Keratinocyte (primary cell): ENCODE data around the gene CHRDL2. TPM values are rescaled to one million over a fixed set of nuclear protein-coding genes. Genes with fewer than 3 reads are reported as not detected.

Source experiments
- DNase-seq: peaks from one replicate; pipeline ENCODE4 v3.0.0-alpha.2; 2011; ENCODE audit warnings: low read depth, missing footprints, low spot score
- FAIRE-seq: peaks from 2 replicates; lab custom pipeline; 2011; peaks lifted over from hg19 to GRCh38; lab: Jason Lieb, UNC
- H2AFZ ChIP-seq: 2 replicates; pipeline ENCODE4 v1.6.0; 2012; ENCODE audit warnings: low read length, control low read depth, inconsistent platforms; ENCODE audit not compliant: control insufficient read depth
- H3K27ac ChIP-seq: 2 replicates; pipeline ENCODE4 v1.5.1; 2011; ENCODE audit warnings: low read length; ENCODE audit not compliant: control insufficient read depth, insufficient read depth
- H3K27me3 ChIP-seq: 3 replicates; pipeline ENCODE4 v1.6.0; 2011; ENCODE audit warnings: low read length; ENCODE audit not compliant: control insufficient read depth, insufficient read depth; ENCODE audit errors: extremely low read depth
- H3K36me3 ChIP-seq, 2 experiments: 2 replicates in 1 of 2; 3 replicates in 1 of 2; pipeline ENCODE4 v1.5.1; 2011; ENCODE audit warnings: low read length in 2 of 2, mild to moderate bottlenecking in 1 of 2; ENCODE audit not compliant: control insufficient read depth in 2 of 2, insufficient read depth in 2 of 2; ENCODE audit errors: extremely low read depth in 1 of 2
- H3K4me1 ChIP-seq: 3 replicates; pipeline ENCODE4 v1.5.1; 2011; ENCODE audit warnings: low read length; ENCODE audit not compliant: control insufficient read depth, insufficient read depth; ENCODE audit errors: extremely low read depth
- H3K4me2 ChIP-seq: 3 replicates; pipeline ENCODE4 v1.6.0; 2011; ENCODE audit warnings: low read depth, low read length; ENCODE audit not compliant: control insufficient read depth, insufficient read depth; ENCODE audit errors: extremely low read depth
- H3K4me3 ChIP-seq, 3 experiments: fragments of 200-600 bp in 1 of 3; sonication (generic) in 1 of 3; 2 replicates in 2 of 3; 3 replicates in 1 of 3; pipeline ENCODE4 v1.5.1; 2011 to 2016; ENCODE audit warnings: low read length in 3 of 3, mild to moderate bottlenecking in 3 of 3, control low read depth in 2 of 3, inconsistent platforms in 1 of 3, low read depth in 1 of 3, mixed read lengths in 1 of 3, mixed run types in 1 of 3, moderate library complexity in 1 of 3; ENCODE audit not compliant: control insufficient read depth in 2 of 3, insufficient read depth in 2 of 3; ENCODE audit errors: extremely low read depth in 1 of 3
- H3K79me2 ChIP-seq: 2 replicates; pipeline ENCODE4 v1.6.0; 2012; ENCODE audit warnings: low read length; ENCODE audit not compliant: control insufficient read depth, insufficient read depth
- H3K9ac ChIP-seq: 3 replicates; pipeline ENCODE4 v1.6.0; 2011; ENCODE audit warnings: low read length; ENCODE audit not compliant: control insufficient read depth, insufficient read depth; ENCODE audit errors: extremely low read depth
- H3K9me1 ChIP-seq: 3 replicates; pipeline ENCODE4 v1.6.0; 2011; ENCODE audit warnings: low read length; ENCODE audit not compliant: control insufficient read depth, insufficient read depth; ENCODE audit errors: extremely low read depth
- H3K9me3 ChIP-seq: 2 replicates; pipeline ENCODE4 v1.5.1; 2012; ENCODE audit warnings: low read depth, low read length; ENCODE audit not compliant: control insufficient read depth
- H4K20me1 ChIP-seq: 3 replicates; pipeline ENCODE4 v1.6.0; 2011; ENCODE audit warnings: low read length; ENCODE audit not compliant: control insufficient read depth, insufficient read depth; ENCODE audit errors: extremely low read depth
- CTCF ChIP-seq, 3 experiments: IDR thresholded peaks in 1 of 3; conservative IDR thresholded peaks in 1 of 3; optimal IDR thresholded peaks in 1 of 3; 2 replicates in 2 of 3; 3 replicates in 1 of 3; pipeline versions ENCODE3 to v1.5.1; 2011; ENCODE audit warnings: low read length in 3 of 3, mild to moderate bottlenecking in 3 of 3, moderate library complexity in 2 of 3, control low read depth in 1 of 3, inconsistent platforms in 1 of 3; ENCODE audit not compliant: insufficient read depth in 2 of 3; ENCODE audit errors: extremely low read depth in 1 of 3
- EZH2 ChIP-seq: IDR thresholded peaks from one replicate; pipeline ENCODE4 v1.6.1; 2012; ENCODE audit warnings: inconsistent platforms, mild to moderate bottlenecking, low read length, moderate library complexity
- dilution Hi-C: fragments of 300-500 bp; cut with MboI; formaldehyde crosslinking; loops from one replicate; pipeline ENCODE4 v1.7.0; 2020; ENCODE audit warnings: low sequenced_read_pairs; ENCODE audit not compliant: extremely low pct_ligation_motif_present
- polyA plus RNA-seq, 5 experiments: library from polyadenylated mRNA; depleted of rRNA in 3 of 5; stranded (reverse) in 3 of 5; stranded (forward) in 1 of 5; unstranded in 1 of 5; fragments of >200 nt; gene quantifications; 1 replicate in 1 of 5; 2 replicates in 3 of 5; 3 replicates in 1 of 5; pipeline versions ENCODE4 v1.2.1 to v1.2.3, GENCODE V29; 2011 to 2012; ENCODE audit warnings: missing spikeins in 2 of 5, low read depth in 1 of 5, low replicate concordance in 1 of 5

CHRDL2 gene
- polyA plus RNA-seq, 1 donor (not counting 4 experiments of a cell fraction or from before 2014, with no cell fraction given) = not detected

GRCh38 chr11:74691755-74692154 lies 39.5 kb downstream of the CHRDL2 start:
- Histone ChIP-seq H3K27ac (no peak overlapping the region), H3K36me3 (no peaks in the 10 kb centered on the region), H3K4me1 (peaks cover 21% of the 10 kb centered on the region), H3K9me3 (no peaks in the 10 kb centered on the region), H4K20me1 (no peaks in the 10 kb centered on the region), H2AFZ (no peak overlapping the region), H3K79me2 (no peaks in the 10 kb centered on the region), H3K9ac (no peak overlapping the region), H3K4me2 (no peak overlapping the region), H3K4me3 (no peak overlapping the region), H3K27me3 (no peaks in the 10 kb centered on the region), H3K9me1 (no peaks in the 10 kb centered on the region)
- DNase-seq (no peak), FAIRE-seq (no peak)
- dilution Hi-C loops = no loop called here
- TF ChIP-seq EZH2 = no peak
- no peak for TF ChIP-seq CTCF (optimal IDR thresholded peaks at IDR 0.05 in 1 of 3, IDR thresholded peaks at IDR 0.05 in 1 of 3, conservative IDR thresholded peaks at IDR 0.05 in 1 of 3; ENCODE audit: extremely low read depth in 1 of 3, insufficient read depth in 2 of 3, low read length in 3 of 3)

- Histone ChIP-seq H3K27ac (no peak overlapping the region), H3K9me3 (no peaks in the 10 kb centered on the region), H3K9me1 (no peaks in the 10 kb centered on the region), H2AFZ (no peak overlapping the region), H3K4me3 (no peak overlapping the region), H3K27me3 (no peaks in the 10 kb centered on the region), H3K36me3 (no peaks in the 10 kb centered on the region), H3K79me2 (no peaks in the 10 kb centered on the region), H3K9ac (no peak overlapping the region), H3K4me1 (peaks cover 14% of the 10 kb centered on the region), H3K4me2 (peak overlapping the region; percentile 42), H4K20me1 (no peaks in the 10 kb centered on the region)
- no peak for DNase-seq
- peak; percentile 68 for FAIRE-seq
- TF ChIP-seq EZH2 (no peak), CTCF (optimal IDR thresholded peaks at IDR 0.05 in 1 of 3, IDR thresholded peaks at IDR 0.05 in 1 of 3, conservative IDR thresholded peaks at IDR 0.05 in 1 of 3; ENCODE audit: extremely low read depth in 1 of 3, insufficient read depth in 2 of 3, low read length in 3 of 3) (no peak)
- dilution Hi-C loops = no loop called here
Observed at GRCh38 chr11:74689666-74690065, 41.6 kb downstream of the CHRDL2 start.
